ENCODE results near the gene KLK6.

KLK6 gene

GRCh38 chr19:50952910-50953309 lies 16.5 kb downstream of the KLK6 start, which contains the start of gene KLK5:
TSS of gene KLK5 (minus strand) at chr19:50953038. CDS start at chr19:50952657, 381 bp downstream.
- DNase-seq (ENCODE audit: low read depth in 2 of 2) = no peak

GRCh38 chr19:50949861-50950260 lies 19.5 kb downstream of the KLK6 start:
- DNase-seq (ENCODE audit: low read depth in 2 of 2) = no peak

- DNase-seq (ENCODE audit: low read depth in 2 of 2) = no peak
Measured at GRCh38 chr19:50947123-50947522, 22.3 kb downstream of the KLK6 start.

GRCh38 chr19:50944795-50945194 lies 24.6 kb downstream of the KLK6 start:
- DNase-seq (ENCODE audit: low read depth in 2 of 2) = no peak

GRCh38 chr19:50943074-50943828 lies 26.1 kb downstream of the KLK6 start:
- no peak for DNase-seq (ENCODE audit: low read depth in 2 of 2)

- DNase-seq (ENCODE audit: low read depth in 2 of 2) = no peak
Measured at GRCh38 chr19:50939596-50939995, 29.8 kb downstream of the KLK6 start.

- no peak for DNase-seq (ENCODE audit: low read depth in 2 of 2)
Measured at GRCh38 chr19:50933640-50934039, 35.8 kb downstream of the KLK6 start.

GRCh38 chr19:50932690-50933083 lies 36.7 kb downstream of the KLK6 start:
- DNase-seq (ENCODE audit: low read depth in 2 of 2) = no peak

- no peak for DNase-seq (ENCODE audit: low read depth in 2 of 2)
Measured at GRCh38 chr19:50932018-50932689, 37.2 kb downstream of the KLK6 start.

GRCh38 chr19:50931023-50931422 lies 38.4 kb downstream of the KLK6 start:
- DNase-seq (ENCODE audit: low read depth in 2 of 2) = no peak

- no peak for DNase-seq (ENCODE audit: low read depth in 2 of 2)
Measured at GRCh38 chr19:50928831-50929230, 40.6 kb downstream of the KLK6 start.

GRCh38 chr19:50926144-50926543 lies 43.2 kb downstream of the KLK6 start:
- no peak for DNase-seq (ENCODE audit: low read depth in 2 of 2)

- DNase-seq (ENCODE audit: low read depth in 2 of 2) = no peak
Measured at GRCh38 chr19:50925734-50926133, 43.7 kb downstream of the KLK6 start.

GRCh38 chr19:50924586-50924985 lies 44.8 kb downstream of the KLK6 start:
- DNase-seq (ENCODE audit: low read depth in 2 of 2) = no peak

- DNase-seq (ENCODE audit: low read depth in 2 of 2) = peak; percentile 60 to 74
Measured at GRCh38 chr19:50922317-50922853, 47.0 kb downstream of the KLK6 start.

GRCh38 chr19:50921426-50922316 lies 47.7 kb downstream of the KLK6 start:
- DNase-seq (ENCODE audit: low read depth in 2 of 2) = no peak

- no peak for DNase-seq (ENCODE audit: low read depth in 2 of 2)
Measured at GRCh38 chr19:50916069-50916468, 53.3 kb downstream of the KLK6 start.

- peak in 1 of 2 donors; percentile 42 for DNase-seq (ENCODE audit: low read depth in 2 of 2)
Measured at GRCh38 chr19:50912727-50913716, 56.4 kb downstream of the KLK6 start.

GRCh38 chr19:50912102-50912599 lies 57.2 kb downstream of the KLK6 start:
- DNase-seq (ENCODE audit: low read depth in 2 of 2) = no peak
